GM12878 (cell line): ENCODE results near the gene UROC1.

Experiments used
- ATF7 ChIP-seq: fragments of 450-650 bp; IDR thresholded peaks from 2 replicates; pipeline ENCODE4 v1.6.1; 2016; ENCODE audit warnings: low read depth, mild to moderate bottlenecking
- BCL3 ChIP-seq: IDR thresholded peaks from 2 replicates; pipeline ENCODE4 v1.6.1; 2011; ENCODE audit warnings: borderline replicate concordance, low read depth, mild to moderate bottlenecking, moderate library complexity, low read length; ENCODE audit not compliant: insufficient read depth, poor library complexity, severe bottlenecking
- CTCF ChIP-seq, 3 experiments: IDR thresholded peaks in 2 of 3; conservative IDR thresholded peaks in 1 of 3; 2 replicates each; pipeline ENCODE4 v1.5.1; 2011; ENCODE audit warnings: low read depth in 3 of 3, low read length in 3 of 3, mild to moderate bottlenecking in 3 of 3, control low read depth in 2 of 3, moderate library complexity in 2 of 3, inconsistent platforms in 1 of 3, mixed read lengths in 1 of 3; ENCODE audit not compliant: control insufficient read depth in 2 of 3, insufficient read depth in 1 of 3; ENCODE audit errors: extremely low read depth in 1 of 3
- EP300 ChIP-seq, 2 experiments: fragments of 150-350 bp in 1 of 2; IDR thresholded peaks; 2 replicates each; pipeline ENCODE4 v1.6.1; 2011 to 2012; ENCODE audit warnings: low read depth in 2 of 2, low read length in 2 of 2, borderline replicate concordance in 1 of 2, improper control_type of control experiment in 1 of 2, inconsistent platforms in 1 of 2; ENCODE audit not compliant: control insufficient read depth in 1 of 2
- EZH2 ChIP-seq: IDR thresholded peaks from 2 replicates; pipeline ENCODE4 v1.6.1; 2012; ENCODE audit warnings: low read depth, mild to moderate bottlenecking, control low read depth, inconsistent platforms, low read length, borderline replicate concordance; ENCODE audit not compliant: control insufficient read depth
- IRF5 ChIP-seq: fragments of 450-650 bp; IDR thresholded peaks from 2 replicates; pipeline ENCODE4 v1.6.1; 2017; ENCODE audit warnings: borderline replicate concordance
- MXI1 ChIP-seq: fragments of 150-350 bp; IDR thresholded peaks from 2 replicates; pipeline ENCODE4 v1.6.1; 2011; ENCODE audit warnings: low read depth, mild to moderate bottlenecking, inconsistent platforms, low read length, improper control_type of control experiment
- RAD21 ChIP-seq: IDR thresholded peaks from 2 replicates; pipeline ENCODE4 v1.6.1; 2011; ENCODE audit warnings: mild to moderate bottlenecking, low read depth, low read length, moderate library complexity; ENCODE audit not compliant: insufficient read depth
- RBBP5 ChIP-seq: fragments of 200-600 bp; sonication (generic); conservative IDR thresholded peaks from 2 replicates; pipeline ENCODE4 v1.6.1; 2016
- SMAD1 ChIP-seq: fragments of 450-650 bp; IDR thresholded peaks from 2 replicates; pipeline ENCODE4 v1.6.1; 2018; ENCODE audit warnings: mild to moderate bottlenecking, low read depth; ENCODE audit not compliant: partially characterized antibody
- TCF7 ChIP-seq: IDR thresholded peaks from 2 replicates; pipeline ENCODE4 v1.6.1; 2014; ENCODE audit warnings: antibody characterized with exemption, borderline replicate concordance
- YBX1 ChIP-seq: fragments of 450-650 bp; IDR thresholded peaks from 2 replicates; pipeline ENCODE4 v1.6.1; 2016; ENCODE audit warnings: antibody characterized with exemption
- ZBTB33 ChIP-seq: fragments of 450-650 bp; IDR thresholded peaks from 2 replicates; pipeline ENCODE4 v1.6.1; 2017; ENCODE audit warnings: mild to moderate bottlenecking
- TF ChIP-seq, protein P1 (sequence below): IDR thresholded peaks from 2 replicates; pipeline ENCODE4 v1.6.1; 2012; ENCODE audit warnings: low read length, inconsistent platforms

DNA sequence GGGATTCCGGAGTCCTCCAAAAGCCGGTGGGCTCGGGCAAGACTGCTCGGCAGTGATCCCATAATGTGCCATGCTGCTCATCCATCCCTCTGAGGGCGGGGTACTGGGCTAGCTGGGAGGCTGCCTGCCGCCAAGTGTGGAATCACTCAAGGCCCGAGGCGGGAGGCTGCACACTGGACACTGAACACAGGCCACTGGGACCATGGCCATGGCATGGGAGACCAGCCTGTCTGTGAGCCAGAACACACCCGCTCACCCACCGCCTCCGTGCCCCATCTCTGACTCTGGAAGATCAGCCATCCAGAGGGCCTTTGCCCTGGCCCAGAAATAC, 39.8 kb upstream of the UROC1 start:
- TF ChIP-seq RAD21 (no peak), RBBP5 (no peak), SMAD1 (no peak), YBX1 (no peak), CTCF (IDR thresholded peaks at IDR 0.05 in 2 of 3, conservative IDR thresholded peaks at IDR 0.05 in 1 of 3; ENCODE audit: control insufficient read depth in 2 of 3, extremely low read depth in 1 of 3, insufficient read depth in 1 of 3, low read depth in 3 of 3, low read length in 3 of 3) (no peak), TCF7 (no peak), ZBTB33 (no peak), EZH2 (no peak), ATF7 (no peak), IRF5 (no peak), BCL3 (no peak), MXI1 (no peak), EP300 (IDR thresholded peaks at IDR 0.05; ENCODE audit: borderline replicate concordance in 1 of 2, control insufficient read depth in 1 of 2, low read depth in 2 of 2, low read length in 2 of 2) (no peak)
- TF ChIP-seq, protein P1, sequence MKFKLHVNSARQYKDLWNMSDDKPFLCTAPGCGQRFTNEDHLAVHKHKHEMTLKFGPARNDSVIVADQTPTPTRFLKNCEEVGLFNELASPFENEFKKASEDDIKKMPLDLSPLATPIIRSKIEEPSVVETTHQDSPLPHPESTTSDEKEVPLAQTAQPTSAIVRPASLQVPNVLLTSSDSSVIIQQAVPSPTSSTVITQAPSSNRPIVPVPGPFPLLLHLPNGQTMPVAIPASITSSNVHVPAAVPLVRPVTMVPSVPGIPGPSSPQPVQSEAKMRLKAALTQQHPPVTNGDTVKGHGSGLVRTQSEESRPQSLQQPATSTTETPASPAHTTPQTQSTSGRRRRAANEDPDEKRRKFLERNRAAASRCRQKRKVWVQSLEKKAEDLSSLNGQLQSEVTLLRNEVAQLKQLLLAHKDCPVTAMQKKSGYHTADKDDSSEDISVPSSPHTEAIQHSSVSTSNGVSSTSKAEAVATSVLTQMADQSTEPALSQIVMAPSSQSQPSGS, result no peak
